ENCODE data around the gene MYPN. TPM values are rescaled to one million over a fixed set of nuclear protein-coding genes. Genes with fewer than 3 reads are reported as not detected.

Gene MYPN
- total and polyA plus RNA-seq, 4 donors, result 0.01 to 0.08 (median 0.03) TPM; not detected in 1

DNA sequence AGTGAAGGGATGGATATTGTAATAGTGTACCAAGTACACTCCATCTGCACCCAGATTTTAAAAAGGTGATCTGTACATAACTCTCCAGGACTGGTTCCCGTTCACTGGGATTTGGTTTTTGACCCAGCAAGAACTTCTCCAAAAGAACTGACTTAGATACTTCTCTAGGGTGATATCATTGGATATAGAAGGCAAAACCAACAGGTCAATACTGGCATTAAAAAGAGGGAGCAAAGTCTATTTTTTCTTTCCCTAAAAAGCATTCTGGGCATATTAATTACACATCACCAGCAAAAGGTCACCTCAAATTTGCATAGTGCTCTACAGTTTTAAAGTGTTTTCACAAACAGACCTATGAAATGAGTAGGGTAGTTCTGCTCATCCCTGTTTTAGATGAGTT, 3.5 kb downstream of the MYPN start:
- Histone ChIP-seq H3K36me3 (ENCODE audit: control insufficient read depth in 4 of 4, insufficient read depth in 3 of 4, low read depth in 1 of 4, low read length in 3 of 4) (no peaks in the 10 kb centered on the region), H3K4me1 (ENCODE audit: control insufficient read depth in 4 of 4, insufficient read depth in 4 of 4, low read length in 3 of 4) (peaks cover 2 to 15% (median 8%) of the 10 kb centered on the region in 4 donors), H3K27ac (ENCODE audit: low read depth in 1 of 2, low read length in 2 of 2) (peak overlapping the region in 1 of 2 donors; percentile 46), H3K4me3 (ENCODE audit: low read depth in 1 of 3, low read length in 3 of 3) (no peak overlapping the region), H3K9me3 (ENCODE audit: control insufficient read depth in 4 of 4, low read length in 3 of 4) (no peaks in the 10 kb centered on the region), H3K27me3 (ENCODE audit: control insufficient read depth in 4 of 4, insufficient read depth in 4 of 4, low read length in 3 of 4) (no peaks in the 10 kb centered on the region), H3K9ac (ENCODE audit: low read depth in 1 of 2, low read length in 2 of 2) (no peak overlapping the region)
- 42% methylated on average over 1 of the region's 1 CpG for WGBS
- TF ChIP-seq HNF4G (IDR thresholded peaks at IDR 0.05) (peak; percentile 68), RXRA (IDR thresholded peaks at IDR 0.05) (peak; percentile 62), FOXA2 (IDR thresholded peaks at IDR 0.05) (peak; percentile 19), FOXA1 (IDR thresholded peaks at IDR 0.05) (no peak), NR2F2 (IDR thresholded peaks at IDR 0.05) (peak; percentile 51), RAD21 (IDR thresholded peaks at IDR 0.05) (peak in 1 of 2 donors; percentile 15), EGR1 (IDR thresholded peaks at IDR 0.05; ENCODE audit: low read depth in 2 of 2) (no peak), HNF4A (conservative IDR thresholded peaks at IDR 0.05) (peak; percentile 91 to 93), SP1 (IDR thresholded peaks at IDR 0.05) (peak; percentile 96), YY1 (IDR thresholded peaks at IDR 0.05) (peak; percentile 40), JUND (IDR thresholded peaks at IDR 0.05) (peak; percentile 61 to 67), TAF1 (conservative IDR thresholded peaks at IDR 0.05) (no peak)
- TF ChIP-seq, protein P1, sequence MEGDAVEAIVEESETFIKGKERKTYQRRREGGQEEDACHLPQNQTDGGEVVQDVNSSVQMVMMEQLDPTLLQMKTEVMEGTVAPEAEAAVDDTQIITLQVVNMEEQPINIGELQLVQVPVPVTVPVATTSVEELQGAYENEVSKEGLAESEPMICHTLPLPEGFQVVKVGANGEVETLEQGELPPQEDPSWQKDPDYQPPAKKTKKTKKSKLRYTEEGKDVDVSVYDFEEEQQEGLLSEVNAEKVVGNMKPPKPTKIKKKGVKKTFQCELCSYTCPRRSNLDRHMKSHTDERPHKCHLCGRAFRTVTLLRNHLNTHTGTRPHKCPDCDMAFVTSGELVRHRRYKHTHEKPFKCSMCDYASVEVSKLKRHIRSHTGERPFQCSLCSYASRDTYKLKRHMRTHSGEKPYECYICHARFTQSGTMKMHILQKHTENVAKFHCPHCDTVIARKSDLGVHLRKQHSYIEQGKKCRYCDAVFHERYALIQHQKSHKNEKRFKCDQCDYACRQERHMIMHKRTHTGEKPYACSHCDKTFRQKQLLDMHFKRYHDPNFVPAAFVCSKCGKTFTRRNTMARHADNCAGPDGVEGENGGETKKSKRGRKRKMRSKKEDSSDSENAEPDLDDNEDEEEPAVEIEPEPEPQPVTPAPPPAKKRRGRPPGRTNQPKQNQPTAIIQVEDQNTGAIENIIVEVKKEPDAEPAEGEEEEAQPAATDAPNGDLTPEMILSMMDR (IDR thresholded peaks at IDR 0.05; ENCODE audit: low read depth, low read length, missing input control), result no peak
- TF ChIP-seq, protein P2, sequence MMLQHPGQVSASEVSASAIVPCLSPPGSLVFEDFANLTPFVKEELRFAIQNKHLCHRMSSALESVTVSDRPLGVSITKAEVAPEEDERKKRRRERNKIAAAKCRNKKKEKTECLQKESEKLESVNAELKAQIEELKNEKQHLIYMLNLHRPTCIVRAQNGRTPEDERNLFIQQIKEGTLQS (IDR thresholded peaks at IDR 0.05), result peak; percentile 33
- TF ChIP-seq, protein P3, sequence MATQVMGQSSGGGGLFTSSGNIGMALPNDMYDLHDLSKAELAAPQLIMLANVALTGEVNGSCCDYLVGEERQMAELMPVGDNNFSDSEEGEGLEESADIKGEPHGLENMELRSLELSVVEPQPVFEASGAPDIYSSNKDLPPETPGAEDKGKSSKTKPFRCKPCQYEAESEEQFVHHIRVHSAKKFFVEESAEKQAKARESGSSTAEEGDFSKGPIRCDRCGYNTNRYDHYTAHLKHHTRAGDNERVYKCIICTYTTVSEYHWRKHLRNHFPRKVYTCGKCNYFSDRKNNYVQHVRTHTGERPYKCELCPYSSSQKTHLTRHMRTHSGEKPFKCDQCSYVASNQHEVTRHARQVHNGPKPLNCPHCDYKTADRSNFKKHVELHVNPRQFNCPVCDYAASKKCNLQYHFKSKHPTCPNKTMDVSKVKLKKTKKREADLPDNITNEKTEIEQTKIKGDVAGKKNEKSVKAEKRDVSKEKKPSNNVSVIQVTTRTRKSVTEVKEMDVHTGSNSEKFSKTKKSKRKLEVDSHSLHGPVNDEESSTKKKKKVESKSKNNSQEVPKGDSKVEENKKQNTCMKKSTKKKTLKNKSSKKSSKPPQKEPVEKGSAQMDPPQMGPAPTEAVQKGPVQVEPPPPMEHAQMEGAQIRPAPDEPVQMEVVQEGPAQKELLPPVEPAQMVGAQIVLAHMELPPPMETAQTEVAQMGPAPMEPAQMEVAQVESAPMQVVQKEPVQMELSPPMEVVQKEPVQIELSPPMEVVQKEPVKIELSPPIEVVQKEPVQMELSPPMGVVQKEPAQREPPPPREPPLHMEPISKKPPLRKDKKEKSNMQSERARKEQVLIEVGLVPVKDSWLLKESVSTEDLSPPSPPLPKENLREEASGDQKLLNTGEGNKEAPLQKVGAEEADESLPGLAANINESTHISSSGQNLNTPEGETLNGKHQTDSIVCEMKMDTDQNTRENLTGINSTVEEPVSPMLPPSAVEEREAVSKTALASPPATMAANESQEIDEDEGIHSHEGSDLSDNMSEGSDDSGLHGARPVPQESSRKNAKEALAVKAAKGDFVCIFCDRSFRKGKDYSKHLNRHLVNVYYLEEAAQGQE (IDR thresholded peaks at IDR 0.05), result peak; percentile 51
- TF ChIP-seq, protein P4, sequence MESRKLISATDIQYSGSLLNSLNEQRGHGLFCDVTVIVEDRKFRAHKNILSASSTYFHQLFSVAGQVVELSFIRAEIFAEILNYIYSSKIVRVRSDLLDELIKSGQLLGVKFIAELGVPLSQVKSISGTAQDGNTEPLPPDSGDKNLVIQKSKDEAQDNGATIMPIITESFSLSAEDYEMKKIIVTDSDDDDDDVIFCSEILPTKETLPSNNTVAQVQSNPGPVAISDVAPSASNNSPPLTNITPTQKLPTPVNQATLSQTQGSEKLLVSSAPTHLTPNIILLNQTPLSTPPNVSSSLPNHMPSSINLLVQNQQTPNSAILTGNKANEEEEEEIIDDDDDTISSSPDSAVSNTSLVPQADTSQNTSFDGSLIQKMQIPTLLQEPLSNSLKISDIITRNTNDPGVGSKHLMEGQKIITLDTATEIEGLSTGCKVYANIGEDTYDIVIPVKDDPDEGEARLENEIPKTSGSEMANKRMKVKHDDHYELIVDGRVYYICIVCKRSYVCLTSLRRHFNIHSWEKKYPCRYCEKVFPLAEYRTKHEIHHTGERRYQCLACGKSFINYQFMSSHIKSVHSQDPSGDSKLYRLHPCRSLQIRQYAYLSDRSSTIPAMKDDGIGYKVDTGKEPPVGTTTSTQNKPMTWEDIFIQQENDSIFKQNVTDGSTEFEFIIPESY (IDR thresholded peaks at IDR 0.05), result no peak
- TF ChIP-seq, protein P5, sequence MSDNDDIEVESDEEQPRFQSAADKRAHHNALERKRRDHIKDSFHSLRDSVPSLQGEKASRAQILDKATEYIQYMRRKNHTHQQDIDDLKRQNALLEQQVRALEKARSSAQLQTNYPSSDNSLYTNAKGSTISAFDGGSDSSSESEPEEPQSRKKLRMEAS (IDR thresholded peaks at IDR 0.05), result peak; percentile 34
- DNase-seq (ENCODE audit: low spot score), result no peak
